ENCODE measurements around the gene PRKCA.

- no peak for TF ChIP-seq POLR2AphosphoS5 (IDR thresholded peaks at IDR 0.05)
- no peak for TF ChIP-seq CTCF (IDR thresholded peaks at IDR 0.05)
- TF ChIP-seq POLR2A (IDR thresholded peaks at IDR 0.05), result no peak
Measured at GRCh38 chr17:66364508-66364907, 62.1 kb downstream of the PRKCA start.

Measured in prostate gland (tissue), 2 donors.